ENCODE data around the gene SAPCD1.

The SAPCD1 gene

DNA sequence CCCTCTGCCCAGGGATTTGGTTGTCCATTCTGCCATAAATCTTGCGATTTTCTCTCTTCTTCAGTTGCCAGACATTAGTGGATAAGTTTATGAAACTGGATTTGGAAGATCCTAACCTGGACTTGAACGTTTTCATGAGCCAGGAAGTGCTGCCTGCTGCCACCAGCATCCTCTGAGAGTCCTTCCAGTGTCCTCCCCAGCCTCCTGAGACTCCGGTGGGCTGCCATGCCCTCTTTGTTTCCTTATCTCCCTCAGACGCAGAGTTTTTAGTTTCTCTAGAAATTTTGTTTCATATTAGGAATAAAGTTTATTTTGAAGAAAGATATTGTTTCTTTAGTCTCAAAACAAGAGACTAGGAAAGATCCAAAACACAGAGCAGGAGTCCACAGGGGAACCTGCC lies at the start of gene SAPCD1:
Gene SAPCD1, plus strand, starts transcription at position 301 of the 400 bp plus-strand sequence. CDS start 399 bp downstream, outside the sequence.
- no peak for DNase-seq (ENCODE audit: extremely low read depth in 1 of 2, low read depth in 1 of 2)

DNA sequence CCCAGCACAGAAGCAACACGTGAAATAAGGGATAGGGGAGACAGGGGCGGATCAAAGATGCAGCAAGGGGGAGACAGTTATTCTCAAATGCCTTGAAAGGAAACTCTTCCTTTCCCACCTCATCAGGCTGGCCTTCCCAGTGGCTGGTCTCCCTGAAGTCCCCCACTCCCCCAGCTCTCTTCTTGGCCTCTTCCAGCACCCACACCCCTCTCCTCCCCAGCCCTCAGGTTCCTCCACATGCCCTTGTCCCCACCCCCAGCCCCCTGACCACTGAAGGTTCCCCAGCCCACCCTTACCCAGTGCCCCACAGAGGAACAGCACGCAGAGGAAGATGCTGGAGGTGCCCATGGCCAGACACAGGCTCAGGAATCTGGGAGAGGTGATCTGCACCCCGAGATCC lies 49.0 kb upstream of the SAPCD1 start:
- no peak for DNase-seq (ENCODE audit: extremely low read depth in 1 of 2, low read depth in 1 of 2)

GRCh38 chr6:31713991-31714684 lies 48.3 kb upstream of the SAPCD1 start:
- no peak for DNase-seq (ENCODE audit: extremely low read depth in 1 of 2, low read depth in 1 of 2)

- no peak for DNase-seq (ENCODE audit: extremely low read depth in 1 of 2, low read depth in 1 of 2)
These were observed 47.2 kb upstream of the SAPCD1 start, which contains the start of gene LY6G6D for GRCh38 chr6:31715022-31715958. Gene LY6G6D (plus strand): TSS chr6:31715348. CDS start chr6:31715356, 8 bp downstream.

DNA sequence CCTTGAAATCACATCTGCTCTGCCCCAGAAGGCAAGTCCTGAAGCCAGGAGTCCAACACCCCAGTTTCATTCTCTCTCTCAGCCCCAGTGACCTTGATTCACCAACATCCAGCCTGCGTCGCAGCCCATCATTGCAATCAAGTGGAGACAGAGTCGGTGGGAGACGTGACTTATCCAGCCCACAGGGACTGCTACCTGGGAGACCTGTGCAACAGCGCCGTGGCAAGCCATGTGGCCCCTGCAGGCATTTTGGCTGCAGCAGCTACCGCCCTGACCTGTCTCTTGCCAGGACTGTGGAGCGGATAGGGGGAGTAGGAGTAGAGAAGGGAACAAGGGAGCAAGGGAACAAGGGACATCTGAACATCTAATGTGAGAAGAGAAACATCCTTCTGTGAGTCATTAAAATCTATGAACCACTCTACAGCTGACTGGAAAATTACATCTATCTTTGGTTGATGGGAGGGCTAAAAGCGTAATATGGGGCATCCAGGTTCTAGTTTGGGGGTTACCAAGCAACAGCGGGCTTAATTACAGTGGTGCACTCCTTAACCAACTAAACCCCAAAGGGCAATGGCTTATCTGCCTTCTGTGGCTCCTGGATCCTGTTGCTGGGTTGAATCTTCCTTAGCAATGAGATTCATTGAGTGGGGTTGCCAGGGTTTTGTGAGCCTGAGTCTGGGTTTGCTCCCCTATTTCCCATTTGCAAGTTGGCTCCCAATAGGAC lies 44.8 kb upstream of the SAPCD1 start:
- no peak for DNase-seq (ENCODE audit: extremely low read depth in 1 of 2, low read depth in 1 of 2)

DNA sequence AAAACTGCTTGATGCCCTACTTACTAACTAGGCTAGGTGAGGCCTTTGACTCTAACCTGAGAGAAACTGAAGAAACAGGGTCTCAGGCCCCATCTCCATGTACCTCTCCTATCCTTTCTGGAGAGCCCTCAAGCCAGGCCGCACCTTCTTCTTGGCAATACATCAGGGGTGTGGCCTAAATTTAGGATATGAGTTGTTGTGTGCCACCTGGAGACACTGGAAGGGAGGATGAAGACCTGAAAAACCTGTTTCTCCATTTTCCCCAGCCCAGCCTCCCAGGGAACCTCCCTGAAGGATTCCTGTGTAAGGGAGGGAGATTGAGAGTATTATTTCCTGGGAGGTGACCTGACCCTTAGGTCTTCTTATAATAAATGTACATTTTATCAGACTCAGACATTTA lies 44.2 kb upstream of the SAPCD1 start:
- no peak for DNase-seq (ENCODE audit: extremely low read depth in 1 of 2, low read depth in 1 of 2)

GRCh38 chr6:31719001-31719400 lies 43.5 kb upstream of the SAPCD1 start:
- DNase-seq (ENCODE audit: extremely low read depth in 1 of 2, low read depth in 1 of 2), result no peak

DNA sequence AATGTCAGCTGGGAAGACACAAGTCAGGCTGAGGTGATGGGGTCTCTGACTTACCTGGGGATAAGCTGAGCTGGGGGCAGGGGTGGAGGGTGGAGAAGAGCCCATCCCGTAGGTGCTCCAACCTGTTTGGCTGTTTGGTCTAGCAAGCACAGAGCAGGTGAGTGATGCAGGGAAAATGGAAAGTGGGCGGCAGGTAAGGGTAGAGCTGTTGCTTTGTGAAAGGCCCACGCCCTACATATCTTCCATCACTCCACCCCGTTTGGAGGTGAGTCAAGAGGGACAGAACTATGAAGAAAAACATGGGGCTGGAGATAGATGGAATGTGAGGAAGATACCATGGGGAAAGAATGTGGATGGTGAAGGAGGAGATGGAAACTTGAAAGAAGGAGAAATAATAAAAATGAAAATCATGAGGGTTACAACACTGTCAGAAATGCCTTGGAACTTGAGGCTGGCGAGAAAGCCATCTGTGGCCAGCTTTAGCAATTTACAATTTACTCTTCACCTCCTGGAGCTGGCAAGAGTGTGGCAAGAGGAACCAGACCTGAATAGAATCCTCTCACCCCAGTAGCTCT lies 42.2 kb upstream of the SAPCD1 start:
- DNase-seq (ENCODE audit: extremely low read depth in 1 of 2, low read depth in 1 of 2), result no peak

DNA sequence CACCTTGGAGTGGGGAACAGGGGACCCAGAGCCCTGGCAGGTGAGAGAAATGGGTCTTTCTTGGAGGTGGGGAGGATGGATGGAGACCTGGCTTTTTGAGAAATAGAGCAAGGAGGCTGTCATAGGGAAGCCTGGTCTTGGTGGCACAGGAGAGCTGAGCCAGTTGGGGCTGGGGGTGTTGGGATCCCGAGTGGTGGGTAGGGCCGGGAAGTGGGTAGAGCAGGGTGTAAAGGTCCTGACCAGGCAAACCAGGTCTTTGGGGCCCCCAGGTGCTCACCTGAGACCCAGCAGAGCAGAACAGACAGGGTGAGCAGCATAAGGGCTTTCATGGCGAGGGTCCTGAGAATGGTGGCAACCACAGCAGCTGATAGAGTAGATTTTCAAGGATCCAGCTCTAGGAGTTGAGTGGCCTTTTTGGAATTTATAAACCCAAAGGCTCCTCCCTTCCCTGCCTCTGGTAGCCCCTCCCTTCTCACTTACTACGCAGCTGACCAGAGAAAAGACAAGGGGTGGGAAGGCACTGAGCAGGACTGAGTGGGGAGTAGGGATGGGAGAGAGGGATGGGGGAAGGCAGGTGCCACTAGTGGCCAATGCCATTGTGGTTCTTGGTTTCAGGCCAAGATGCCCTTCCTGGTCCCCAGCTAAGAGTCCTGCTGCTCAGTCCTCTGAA lies 41.0 kb upstream of the SAPCD1 start, which contains the start of gene LY6G6C:
Gene LY6G6C, minus strand, starts transcription at position 396 of the 670 bp plus-strand sequence. Its CDS starts 67 bp downstream, at position 329.
- no peak for DNase-seq (ENCODE audit: extremely low read depth in 1 of 2, low read depth in 1 of 2)

DNA sequence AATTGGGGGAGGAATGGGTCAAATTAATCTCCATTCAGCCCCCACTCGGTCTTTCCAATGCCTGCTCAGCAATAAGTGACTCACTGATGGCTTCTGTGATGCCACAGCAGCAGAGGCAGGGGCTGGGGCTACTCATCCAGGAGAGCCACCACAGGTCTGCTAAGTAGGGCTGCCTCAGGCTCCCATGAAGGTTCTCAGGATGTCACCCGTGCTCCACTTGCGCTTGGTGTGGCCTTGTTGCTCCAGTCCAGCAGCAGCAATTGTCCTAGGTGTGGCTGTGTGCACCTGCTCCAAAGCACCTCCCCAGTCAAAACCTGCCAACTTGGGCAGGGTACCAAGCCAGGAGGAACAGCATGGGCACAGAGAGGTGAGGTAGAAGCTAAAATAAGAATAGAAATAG lies 40.3 kb upstream of the SAPCD1 start:
- DNase-seq (ENCODE audit: extremely low read depth in 1 of 2, low read depth in 1 of 2), result no peak

DNA sequence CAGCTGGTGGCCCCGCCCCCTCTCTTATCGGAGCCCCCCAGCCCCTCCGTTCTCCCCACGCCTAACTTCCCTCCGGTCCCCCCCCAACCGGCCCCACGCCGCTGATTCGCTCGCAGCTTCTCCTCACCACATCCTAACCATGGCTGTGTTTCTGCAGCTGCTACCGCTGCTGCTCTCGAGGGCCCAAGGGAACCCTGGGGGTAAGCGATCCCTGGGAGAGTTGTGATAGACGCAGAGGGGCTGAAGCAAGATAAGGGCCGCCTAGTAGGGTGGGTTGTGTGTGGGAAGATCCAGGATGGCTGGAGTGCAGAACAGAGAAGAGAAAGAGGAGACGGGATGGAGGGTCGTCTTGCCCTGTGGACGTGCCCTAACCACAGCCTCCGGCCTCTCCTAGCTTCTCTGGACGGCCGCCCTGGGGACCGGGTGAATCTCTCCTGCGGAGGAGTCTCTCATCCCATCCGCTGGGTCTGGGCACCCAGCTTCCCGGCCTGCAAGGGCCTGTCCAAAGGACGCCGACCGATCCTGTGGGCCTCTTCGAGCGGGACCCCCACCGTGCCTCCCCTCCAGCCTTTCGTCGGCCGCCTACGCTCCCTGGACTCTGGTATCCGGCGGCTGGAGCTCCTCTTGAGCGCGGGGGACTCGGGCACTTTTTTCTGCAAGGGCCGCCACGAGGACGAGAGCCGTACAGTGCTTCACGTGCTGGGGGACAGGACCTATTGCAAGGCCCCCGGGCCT lies 39.0 kb upstream of the SAPCD1 start, which contains the start of gene MPIG6B:
Gene MPIG6B, plus strand, starts transcription at position 129 of the 735 bp plus-strand sequence. Its CDS starts 11 bp downstream, at position 140.
- DNase-seq (ENCODE audit: extremely low read depth in 1 of 2, low read depth in 1 of 2), result no peak

DNA sequence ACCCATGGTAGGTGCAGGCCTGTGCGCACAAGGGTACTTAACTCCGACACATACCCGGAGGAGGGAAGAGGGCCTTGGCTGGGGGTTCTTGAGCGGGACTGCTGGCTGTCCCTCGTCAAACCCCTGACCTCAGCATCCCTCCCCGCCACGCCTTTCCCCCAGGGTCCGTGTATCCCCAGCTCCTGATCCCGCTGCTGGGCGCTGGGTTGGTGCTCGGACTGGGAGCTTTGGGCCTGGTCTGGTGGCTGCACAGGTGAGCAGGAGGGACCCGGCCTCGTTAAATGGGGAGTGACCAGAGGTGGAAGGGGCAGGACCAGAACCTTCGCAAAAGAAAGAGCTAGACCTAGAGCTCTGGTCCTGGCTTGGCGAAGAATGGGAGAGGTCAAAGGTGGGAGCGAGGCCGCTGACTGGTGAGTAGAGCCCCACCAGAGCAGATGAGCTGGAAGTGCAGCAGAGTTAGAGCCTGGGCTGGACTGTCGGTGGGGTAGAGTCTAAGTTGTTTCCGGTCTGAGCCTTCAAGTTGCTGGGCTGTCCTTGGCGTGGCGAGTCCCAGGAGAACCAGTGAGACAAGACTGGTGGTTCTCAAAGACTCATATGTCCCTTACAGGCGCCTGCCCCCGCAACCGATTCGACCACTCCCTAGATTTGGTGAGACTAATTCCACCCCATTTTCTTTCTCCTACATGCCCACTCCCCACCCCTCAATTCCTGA lies 38.3 kb upstream of the SAPCD1 start:
- no peak for DNase-seq (ENCODE audit: extremely low read depth in 1 of 2, low read depth in 1 of 2)

DNA sequence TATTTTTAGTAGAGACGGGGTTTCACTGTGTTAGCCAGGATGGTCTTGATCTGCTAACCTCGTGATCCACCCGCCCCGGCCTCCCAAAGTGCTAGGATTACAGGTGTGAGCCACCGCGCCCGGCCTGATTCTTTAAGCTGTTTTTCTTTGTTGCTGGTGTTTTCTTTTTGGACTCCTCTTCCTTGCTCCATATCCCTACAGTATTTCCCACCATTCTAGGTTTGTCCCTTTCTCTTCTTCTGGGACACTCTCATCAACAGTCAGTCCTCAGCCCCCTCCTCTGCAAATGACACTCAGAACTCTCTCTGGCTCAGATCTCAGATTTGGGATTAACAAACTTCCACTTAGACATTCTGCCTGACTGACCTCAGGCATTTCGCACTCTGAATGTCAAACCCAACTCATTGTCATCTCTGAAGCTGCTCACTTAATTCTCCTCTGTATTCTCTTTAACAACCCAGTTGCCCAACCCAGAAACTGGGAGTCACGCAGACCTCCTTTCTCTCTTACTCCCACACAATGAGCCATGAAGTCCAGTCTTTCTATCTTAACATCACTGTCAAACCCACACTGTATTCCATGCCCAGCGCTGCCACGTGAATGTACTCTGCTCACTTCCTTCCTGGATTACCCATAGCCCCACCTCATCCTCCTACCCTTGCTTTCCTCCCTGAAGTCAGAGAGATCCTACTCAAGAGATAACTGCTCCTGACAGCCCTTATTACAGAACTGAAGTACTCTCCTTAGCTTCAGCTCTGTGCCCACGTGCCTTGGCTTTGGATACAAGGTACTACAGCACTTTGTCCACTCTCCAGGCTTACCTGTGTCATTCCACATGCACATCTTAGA lies 36.7 kb upstream of the SAPCD1 start:
- DNase-seq (ENCODE audit: extremely low read depth in 1 of 2, low read depth in 1 of 2), result no peak

GRCh38 chr6:31727034-31727716 lies 35.3 kb upstream of the SAPCD1 start:
- DNase-seq (ENCODE audit: extremely low read depth in 1 of 2, low read depth in 1 of 2), result no peak

GRCh38 chr6:31727717-31728671 lies 34.5 kb upstream of the SAPCD1 start:
- no peak for DNase-seq (ENCODE audit: extremely low read depth in 1 of 2, low read depth in 1 of 2)

Measured in activated CD8-positive, alpha-beta memory T cell treated with anti-CD3 and anti-CD28 coated beads for 1 hour (primary cell).